ENCODE results near the gene ULBP3. TPM values are rescaled to one million over a fixed set of nuclear protein-coding genes. Genes with fewer than 3 reads are reported as not detected.
"Not testable (repeated sequence)": the region's sequence is repeated elsewhere in the genome, so short reads cannot be mapped to it uniquely, and the experiment has no call there.

The ULBP3 gene
- total and polyA plus RNA-seq, 4 donors: 0.39 to 0.75 (median 0.41) TPM; not detected in 1

DNA sequence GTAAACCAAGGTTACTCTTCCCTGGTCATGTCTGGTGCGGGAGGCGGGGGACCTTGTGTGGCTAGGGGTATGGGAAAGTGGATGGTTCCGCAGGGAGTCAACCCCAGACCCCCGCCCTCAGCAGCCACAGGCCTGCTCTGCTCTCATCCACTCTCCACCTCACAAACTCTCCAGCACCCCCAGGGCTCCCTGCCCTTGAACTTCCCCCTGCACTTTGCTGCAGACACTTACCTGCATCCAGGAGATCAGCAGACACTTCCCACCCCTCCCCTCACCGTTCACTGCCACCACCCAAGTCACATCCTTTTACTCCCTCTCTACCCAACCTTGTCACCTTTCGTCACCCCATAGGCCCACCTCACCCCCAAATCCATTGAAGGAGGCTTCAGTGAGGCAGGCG lies 39.6 kb downstream of the ULBP3 start:
- Histone ChIP-seq H3K4me3 (ENCODE audit: low read length in 2 of 2) (no peak overlapping the region), H3K4me1 (ENCODE audit: control insufficient read depth in 1 of 2, insufficient read depth in 2 of 2, low read length in 2 of 2) (no peaks in the 10 kb centered on the region), H3K36me3 (ENCODE audit: control insufficient read depth in 1 of 2, insufficient read depth in 2 of 2, low read length in 1 of 2) (no peaks in the 10 kb centered on the region), H3K27me3 (ENCODE audit: control insufficient read depth in 1 of 2, insufficient read depth in 2 of 2, low read length in 1 of 2) (no peaks in the 10 kb centered on the region), H3K27ac (ENCODE audit: low read depth in 1 of 2, low read length in 2 of 2) (no peak overlapping the region), H3K9me3 (ENCODE audit: control insufficient read depth, low read length) (no peaks in the 10 kb centered on the region)
- DNase-seq (peak in 1 of 2 donors; percentile 25), ATAC-seq (ENCODE audit: low FRiP score) (no peak)
- intact Hi-C loops (cut with DNase I): no loop called here
- WGBS, 2 donors: 88 to 95% methylated on average over 7 of the region's 7 CpGs

DNA sequence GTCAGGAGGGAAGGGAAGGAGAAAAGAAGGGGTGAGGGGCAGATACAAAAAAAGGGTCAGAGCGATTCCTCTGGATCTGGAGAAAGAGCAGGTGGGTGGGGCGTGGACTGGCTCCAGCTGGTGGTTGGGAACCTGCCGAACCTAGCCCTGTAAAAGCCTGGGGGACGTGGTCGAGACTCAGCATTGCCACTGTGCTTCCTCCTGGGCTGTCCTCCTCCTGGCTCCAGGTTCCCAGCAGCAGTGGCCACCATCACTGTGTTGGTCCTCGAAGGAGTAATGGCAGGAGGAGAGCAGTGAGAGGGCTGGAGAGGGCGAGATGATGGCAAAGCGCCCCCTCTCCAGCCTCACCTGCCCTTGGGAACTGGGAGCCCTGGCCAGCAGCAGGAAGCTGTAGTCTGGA lies 40.1 kb downstream of the ULBP3 start:
- H3K27me3 ChIP-seq (ENCODE audit: control insufficient read depth in 1 of 2, insufficient read depth in 2 of 2, low read length in 1 of 2): no peaks in the 10 kb centered on the region
- H3K4me3 ChIP-seq (ENCODE audit: low read length in 2 of 2): no peak overlapping the region
- H3K27ac ChIP-seq (ENCODE audit: low read depth in 1 of 2, low read length in 2 of 2): no peak overlapping the region
- WGBS, 2 donors: 81 to 83% methylated on average over 8 of the region's 8 CpGs
- no peaks in the 10 kb centered on the region for H3K36me3 ChIP-seq (ENCODE audit: control insufficient read depth in 1 of 2, insufficient read depth in 2 of 2, low read length in 1 of 2)
- intact Hi-C loops (cut with DNase I): no loop called here
- ATAC-seq (ENCODE audit: low FRiP score): no peak
- no peaks in the 10 kb centered on the region for H3K4me1 ChIP-seq (ENCODE audit: control insufficient read depth in 1 of 2, insufficient read depth in 2 of 2, low read length in 2 of 2)
- H3K9me3 ChIP-seq (ENCODE audit: control insufficient read depth, low read length): no peaks in the 10 kb centered on the region
- peak in 1 of 2 donors; percentile 62 for DNase-seq

DNA sequence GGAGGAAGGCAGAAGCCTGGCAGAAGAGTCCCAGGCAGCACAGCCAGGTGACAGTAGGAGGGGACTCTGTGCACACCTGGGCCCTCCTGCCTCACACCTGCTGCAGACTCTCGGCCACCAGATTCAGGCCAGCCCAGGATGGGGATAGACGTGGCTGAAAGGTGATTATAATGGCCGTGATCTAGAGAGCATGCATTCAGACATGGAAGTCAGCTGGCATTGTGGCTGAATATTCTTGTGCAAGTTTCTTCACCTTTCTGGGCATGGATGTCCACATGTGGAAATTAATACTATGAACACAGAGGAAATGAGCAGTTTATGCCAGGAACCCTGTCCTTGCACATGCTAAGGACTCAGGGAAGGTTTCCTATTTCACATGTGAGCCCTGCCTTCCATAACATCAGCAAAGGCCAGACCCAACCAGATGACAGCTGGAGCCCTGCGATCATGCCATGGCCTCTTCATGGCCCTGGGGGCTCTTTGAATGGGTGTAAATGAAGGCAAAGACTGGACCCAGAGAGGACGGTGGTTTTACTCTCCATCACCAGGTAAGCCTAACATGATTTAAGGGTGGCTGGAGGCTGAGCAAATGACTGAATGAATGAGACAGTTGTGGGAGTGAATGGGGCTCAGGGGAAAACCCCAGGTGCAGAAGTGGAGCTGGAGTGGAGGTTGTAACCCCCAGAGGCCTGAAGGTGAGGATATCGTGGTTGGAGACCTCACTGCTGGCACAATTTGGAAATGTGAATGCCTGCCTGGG lies 40.9 kb downstream of the ULBP3 start:
- Histone ChIP-seq H3K27me3 (ENCODE audit: control insufficient read depth in 1 of 2, insufficient read depth in 2 of 2, low read length in 1 of 2) (no peaks in the 10 kb centered on the region), H3K27ac (ENCODE audit: low read depth in 1 of 2, low read length in 2 of 2) (no peak overlapping the region), H3K4me3 (ENCODE audit: low read length in 2 of 2) (no peak overlapping the region), H3K36me3 (ENCODE audit: control insufficient read depth in 1 of 2, insufficient read depth in 2 of 2, low read length in 1 of 2) (no peaks in the 10 kb centered on the region), H3K9me3 (ENCODE audit: control insufficient read depth, low read length) (no peaks in the 10 kb centered on the region), H3K4me1 (ENCODE audit: control insufficient read depth in 1 of 2, insufficient read depth in 2 of 2, low read length in 2 of 2) (no peaks in the 10 kb centered on the region)
- 82 to 87% methylated on average over 6 of the region's 6 CpGs for WGBS, 2 donors
- ATAC-seq (ENCODE audit: low FRiP score): no peak
- peak in 1 of 2 donors; percentile 8 for DNase-seq
- intact Hi-C loops (cut with DNase I): no loop called here

DNA sequence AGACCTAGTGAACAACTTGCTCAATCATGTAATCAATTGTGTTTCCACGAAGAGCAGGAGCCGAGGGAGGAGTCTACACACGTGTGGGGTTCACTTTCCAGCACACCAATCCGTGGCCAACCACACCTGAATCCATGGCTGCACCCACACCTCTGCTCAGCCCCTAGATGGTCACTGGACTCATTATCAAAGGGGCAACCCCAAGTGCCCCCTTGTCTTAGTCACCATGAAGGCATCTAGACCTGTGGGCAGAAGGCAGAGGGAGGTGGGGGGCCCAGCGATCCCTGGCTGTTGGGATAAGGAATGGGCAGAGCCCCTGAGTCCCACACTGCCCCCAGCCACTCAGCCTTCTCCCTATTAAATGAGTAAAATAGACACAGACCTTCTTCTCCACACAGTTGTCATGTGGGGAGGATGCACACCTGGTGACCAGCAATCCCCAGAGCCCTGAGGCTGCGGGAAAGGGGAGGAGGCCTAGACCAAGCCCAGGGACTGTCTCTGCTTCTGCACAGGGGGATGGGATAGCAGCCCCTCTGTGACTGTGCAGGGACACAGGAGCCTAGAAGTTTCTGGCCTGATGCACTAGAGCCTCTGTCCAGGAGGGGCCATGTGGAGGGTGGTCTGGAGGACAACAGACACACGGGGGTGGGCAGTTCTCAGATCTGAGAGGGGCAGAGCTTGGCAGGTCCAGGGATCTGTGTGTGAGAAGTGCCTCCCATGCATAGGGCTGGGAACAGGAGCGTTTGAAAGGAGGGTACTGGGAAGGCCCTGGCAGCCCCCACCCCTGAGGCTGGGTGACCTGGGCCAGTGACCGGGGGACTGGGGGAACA lies 41.7 kb downstream of the ULBP3 start:
- H3K27ac ChIP-seq (ENCODE audit: low read depth in 1 of 2, low read length in 2 of 2): no peak overlapping the region
- no peak overlapping the region for H3K4me3 ChIP-seq (ENCODE audit: low read length in 2 of 2)
- no peak for ATAC-seq (ENCODE audit: low FRiP score)
- no peaks in the 10 kb centered on the region for H3K9me3 ChIP-seq (ENCODE audit: control insufficient read depth, low read length)
- no peaks in the 10 kb centered on the region for H3K4me1 ChIP-seq (ENCODE audit: control insufficient read depth in 1 of 2, insufficient read depth in 2 of 2, low read length in 2 of 2)
- peak in 1 of 2 donors; percentile 58 for DNase-seq
- 91 to 97% methylated on average over 9 of the region's 9 CpGs for WGBS, 2 donors
- no peaks in the 10 kb centered on the region for H3K27me3 ChIP-seq (ENCODE audit: control insufficient read depth in 1 of 2, insufficient read depth in 2 of 2, low read length in 1 of 2)
- intact Hi-C loops (cut with DNase I): no loop called here
- no peaks in the 10 kb centered on the region for H3K36me3 ChIP-seq (ENCODE audit: control insufficient read depth in 1 of 2, insufficient read depth in 2 of 2, low read length in 1 of 2)

DNA sequence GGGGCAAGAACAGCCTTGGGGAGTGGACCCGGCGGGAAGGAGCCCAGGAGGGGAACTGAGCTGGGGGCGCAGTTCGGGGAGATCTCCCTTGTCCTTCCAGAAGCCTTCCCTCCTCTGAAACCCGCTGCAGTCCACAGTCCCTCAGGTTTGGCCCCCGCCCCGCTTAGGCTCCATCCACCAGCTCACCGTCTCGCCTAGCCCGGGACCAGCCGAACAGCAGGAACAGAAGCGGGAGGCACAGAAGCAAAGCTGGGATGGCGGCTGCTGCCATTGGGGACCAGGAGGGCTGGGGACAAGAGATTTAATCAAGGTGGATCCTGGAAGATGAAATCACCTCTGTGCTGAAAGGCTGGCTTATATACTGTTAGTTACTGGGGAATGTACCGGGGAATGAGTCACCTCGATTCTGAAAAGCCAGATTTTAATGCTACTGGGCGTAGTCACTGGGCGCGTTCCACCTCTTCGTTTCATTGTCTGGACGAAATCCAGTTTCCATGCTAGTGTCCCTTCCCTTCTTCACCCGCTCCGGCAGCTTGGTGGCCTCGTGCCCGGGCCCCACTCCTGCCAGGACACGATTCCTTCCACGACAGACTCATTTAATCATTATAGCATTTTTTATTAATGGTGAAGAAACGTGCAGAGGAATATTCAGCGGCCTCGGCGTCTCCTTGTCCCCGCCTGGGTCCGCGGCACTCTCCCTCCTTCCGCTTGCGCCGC lies 43.6 kb downstream of the ULBP3 start, which contains the start of gene RAET1L:
Gene RAET1L (minus strand): TSS at position 332 of the 717 bp plus-strand sequence. CDS start 61 bp downstream, at position 271.
- ATAC-seq (ENCODE audit: low FRiP score): peak; percentile 39
- intact Hi-C loops (cut with DNase I): no loop called here
- Histone ChIP-seq H3K27ac (ENCODE audit: low read depth in 1 of 2, low read length in 2 of 2) (no peak within 1 kb of the TSS), H3K4me1 (ENCODE audit: control insufficient read depth in 1 of 2, insufficient read depth in 2 of 2, low read length in 2 of 2) (no peaks in the 10 kb centered on the region), H3K4me3 (ENCODE audit: low read length in 2 of 2) (no peak within 1 kb of the TSS), H3K9me3 (ENCODE audit: control insufficient read depth, low read length) (no peaks in the 10 kb centered on the region), H3K27me3 (ENCODE audit: control insufficient read depth in 1 of 2, insufficient read depth in 2 of 2, low read length in 1 of 2) (no peaks in the 10 kb centered on the region), H3K36me3 (ENCODE audit: control insufficient read depth in 1 of 2, insufficient read depth in 2 of 2, low read length in 1 of 2) (no peaks in the 10 kb centered on the region)
- DNase-seq: peak in 1 of 2 donors; percentile 79
- 6 to 7% methylated on average over 35 to 36 of the region's 36 CpGs for WGBS, 2 donors

DNA sequence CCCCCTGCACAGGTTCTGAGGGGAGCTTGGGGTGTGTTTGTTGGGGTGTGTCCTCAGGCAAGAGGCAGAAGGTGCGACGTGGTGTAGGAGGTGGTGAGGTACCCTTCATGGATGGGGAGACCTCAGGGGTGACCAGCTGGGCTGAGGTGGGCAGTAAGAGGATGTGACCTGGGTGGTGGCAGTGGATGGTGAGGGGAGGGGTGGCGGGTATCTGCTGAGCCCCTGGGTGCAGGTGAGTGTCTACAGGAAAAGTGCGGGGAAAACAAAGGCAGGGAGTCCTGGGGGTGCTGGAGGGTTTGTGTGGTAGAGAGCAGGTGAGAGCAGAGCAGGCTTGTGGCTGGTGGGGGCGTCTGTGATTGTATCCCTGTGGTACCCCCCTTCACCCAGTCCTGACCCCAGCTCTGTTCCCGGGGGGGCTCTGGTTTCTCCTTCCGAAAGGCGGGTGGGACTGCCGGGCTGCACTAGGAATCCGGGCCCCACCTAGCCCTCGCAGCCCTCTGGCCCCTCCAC lies 44.2 kb downstream of the ULBP3 start:
- Histone ChIP-seq H3K27me3 (ENCODE audit: control insufficient read depth in 1 of 2, insufficient read depth in 2 of 2, low read length in 1 of 2) (no peaks in the 10 kb centered on the region), H3K36me3 (ENCODE audit: control insufficient read depth in 1 of 2, insufficient read depth in 2 of 2, low read length in 1 of 2) (no peaks in the 10 kb centered on the region), H3K4me1 (ENCODE audit: control insufficient read depth in 1 of 2, insufficient read depth in 2 of 2, low read length in 2 of 2) (no peaks in the 10 kb centered on the region), H3K9me3 (ENCODE audit: control insufficient read depth, low read length) (no peaks in the 10 kb centered on the region), H3K4me3 (ENCODE audit: low read length in 2 of 2) (no peak overlapping the region), H3K27ac (ENCODE audit: low read depth in 1 of 2, low read length in 2 of 2) (no peak overlapping the region)
- DNase-seq (peak in 1 of 2 donors; percentile 67), ATAC-seq (ENCODE audit: low FRiP score) (no peak)
- WGBS, 2 donors: 46 to 58% methylated on average over 6 to 11 of the region's 11 CpGs
- intact Hi-C loops (cut with DNase I): no loop called here

DNA sequence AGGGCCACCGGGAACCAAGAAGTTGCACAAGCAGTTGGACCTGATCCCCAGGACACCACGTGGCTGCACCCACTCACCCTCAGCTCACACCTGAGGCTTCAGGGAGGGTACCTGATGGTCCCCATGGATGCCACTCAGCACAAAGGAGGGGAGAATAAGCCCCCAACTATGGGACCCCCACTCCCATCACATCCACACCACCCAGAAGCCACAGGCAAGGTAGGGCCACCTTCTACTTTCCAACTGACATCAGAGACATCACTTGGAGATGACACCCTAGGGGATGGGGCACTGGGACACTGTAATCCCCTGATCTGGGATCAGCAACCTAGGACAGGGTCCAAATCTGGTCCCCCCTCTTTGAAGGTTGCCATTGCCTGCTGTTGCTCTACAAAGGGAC lies 44.9 kb downstream of the ULBP3 start:
- ATAC-seq (ENCODE audit: low FRiP score); H3K4me1 ChIP-seq (ENCODE audit: control insufficient read depth in 1 of 2, insufficient read depth in 2 of 2, low read length in 2 of 2); H3K36me3 ChIP-seq (ENCODE audit: control insufficient read depth in 1 of 2, insufficient read depth in 2 of 2, low read length in 1 of 2); intact Hi-C loops (cut with DNase I); H3K27me3 ChIP-seq (ENCODE audit: control insufficient read depth in 1 of 2, insufficient read depth in 2 of 2, low read length in 1 of 2); H3K27ac ChIP-seq (ENCODE audit: low read depth in 1 of 2, low read length in 2 of 2); H3K4me3 ChIP-seq (ENCODE audit: low read length in 2 of 2); H3K9me3 ChIP-seq (ENCODE audit: control insufficient read depth, low read length): not testable (repeated sequence)
- WGBS, 2 donors: 77 to 90% methylated on average over 2 of the region's 2 CpGs
- DNase-seq: peak in 1 of 2 donors; percentile 21

DNA sequence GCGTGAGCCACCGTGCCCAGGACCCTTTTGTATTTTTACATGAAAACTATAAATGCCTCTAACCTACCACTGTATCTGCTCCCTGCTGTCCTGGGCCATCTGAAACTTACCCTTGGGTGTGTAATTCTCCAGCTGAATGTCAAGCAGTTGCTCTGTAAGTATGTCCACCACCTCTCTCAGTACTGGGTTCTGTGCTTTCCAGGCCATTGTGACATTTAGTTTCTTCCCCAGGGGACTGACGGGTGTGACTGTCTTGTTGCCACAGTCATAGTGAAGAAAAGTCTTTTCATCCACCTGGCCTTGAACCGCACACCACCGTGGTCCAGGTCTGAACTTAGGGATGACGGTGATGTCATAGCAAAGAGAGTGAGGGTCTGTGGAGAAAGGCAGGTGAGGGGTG lies 47.1 kb downstream of the ULBP3 start:
- H3K27me3 ChIP-seq (ENCODE audit: control insufficient read depth in 1 of 2, insufficient read depth in 2 of 2, low read length in 1 of 2); DNase-seq; intact Hi-C loops (cut with DNase I); ATAC-seq (ENCODE audit: low FRiP score); H3K9me3 ChIP-seq (ENCODE audit: control insufficient read depth, low read length); H3K36me3 ChIP-seq (ENCODE audit: control insufficient read depth in 1 of 2, insufficient read depth in 2 of 2, low read length in 1 of 2); H3K4me1 ChIP-seq (ENCODE audit: control insufficient read depth in 1 of 2, insufficient read depth in 2 of 2, low read length in 2 of 2); H3K27ac ChIP-seq (ENCODE audit: low read depth in 1 of 2, low read length in 2 of 2); H3K4me3 ChIP-seq (ENCODE audit: low read length in 2 of 2): not testable (repeated sequence)
- 95 to 100% methylated on average over 2 of the region's 6 CpGs for WGBS, 2 donors
